ENCODE results near the gene POLG2. TPM values are rescaled to one million over a fixed set of nuclear protein-coding genes. Genes with fewer than 3 reads are reported as not detected.

POLG2 gene
- total and polyA plus RNA-seq, 10 of the 15 experiments (the other 5 are each of a cell fraction or from before 2014, with no cell fraction given), result 10.2 to 27.7 (median 22.2) TPM

- FAIRE-seq (peak; percentile 13), ATAC-seq (no peak), DNase-seq (ENCODE audit: low read depth, low spot score) (no peak)
- Histone ChIP-seq H3K4me2 (ENCODE audit: control insufficient read depth, insufficient read depth) (no peak overlapping the region), H4K20me1 (ENCODE audit: control insufficient read depth, insufficient read depth) (no peaks in the 10 kb centered on the region), H3K4me3 (no peak overlapping the region), H3K79me2 (ENCODE audit: control insufficient read depth, insufficient read depth, low read length) (peaks cover 31% of the 10 kb centered on the region), H3K27ac (ENCODE audit: control insufficient read depth, insufficient read depth) (no peak overlapping the region), H3K4me1 (ENCODE audit: control insufficient read depth, insufficient read depth, low read length) (no peaks in the 10 kb centered on the region; the same call in 1 of the 2 replicates), H2AFZ (ENCODE audit: control insufficient read depth, low read depth, low read length) (no peak overlapping the region), H3K9ac (ENCODE audit: control insufficient read depth, insufficient read depth, low read length) (no peak overlapping the region), H3K9me3 (replicated peaks; ENCODE audit: control insufficient read depth, insufficient read depth, low read length) (no peaks in the 10 kb centered on the region), H3K27me3 (replicated peaks in 1 of 2; ENCODE audit: control insufficient read depth in 2 of 2, insufficient read depth in 2 of 2, low read length in 1 of 2) (no peaks in the 10 kb centered on the region), H3K36me3 (ENCODE audit: control insufficient read depth in 2 of 2, insufficient read depth in 2 of 2, low read length in 1 of 2) (peaks cover 0 to 14% of the 10 kb centered on the region in 2 experiments; a peak in 3 of 4 replicates)
- no TSS peak for BruUV-seq (replicated peaks)
- ChIA-PET SMC1A (ENCODE audit: uncharacterized antibody, unreplicated experiment) (interaction anchor here (0.9 to 4.6 kb wide), 9 partner anchors 9 to 220 kb away, joined by 3 to 121 read pairs (median 4); no protein-coding TSS in a partner anchor), POLR2A (interaction anchor here (0.6 to 1.6 kb wide), 2 partner anchors 13 to 173 kb away, joined by 3 to 7 read pairs; no protein-coding TSS in a partner anchor), RAD21 (ENCODE audit: unreplicated experiment) (interaction anchor here (0.9 to 9.9 kb wide), 7 partner anchors 13 to 171 kb away, joined by 3 to 174 read pairs (median 6); no protein-coding TSS in a partner anchor), CTCF (interaction anchor here (0.8 to 17.7 kb wide), 26 partner anchors 7 to 217 kb away, joined by 3 to 350 read pairs (median 5); partner anchors contain the start of genes CEP95 and DDX5)
- intact Hi-C loops (cut with micrococcal nuclease; ENCODE audit: unreplicated experiment), result loop anchor here (1.0 to 5.0 kb wide), 3 partner anchors 72 to 185 kb away; no protein-coding TSS in a partner anchor
- WGBS (ENCODE audit: insufficient coverage, insufficient replicate concordance, low lambda C conversion rate, missing lambda C conversion rate), result 95% methylated on average over 3 of the region's 3 CpGs
- in situ Hi-C loops (cut with MboI), result loop anchor here (5.0 kb wide), 2 partner anchors 70 to 170 kb away; no protein-coding TSS in a partner anchor
- TF ChIP-seq KLF5 (IDR thresholded peaks at IDR 0.05; ENCODE audit: partially characterized antibody), result no peak
- TF ChIP-seq USF1 (IDR thresholded peaks at IDR 0.05; ENCODE audit: borderline replicate concordance, extremely low read length, insufficient read depth, low read depth, low read length), result no peak
- TF ChIP-seq TARDBP (IDR thresholded peaks at IDR 0.05; ENCODE audit: borderline replicate concordance), result no peak
- TF ChIP-seq, protein P1, sequence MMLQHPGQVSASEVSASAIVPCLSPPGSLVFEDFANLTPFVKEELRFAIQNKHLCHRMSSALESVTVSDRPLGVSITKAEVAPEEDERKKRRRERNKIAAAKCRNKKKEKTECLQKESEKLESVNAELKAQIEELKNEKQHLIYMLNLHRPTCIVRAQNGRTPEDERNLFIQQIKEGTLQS (IDR thresholded peaks at IDR 0.05; ENCODE audit: borderline replicate concordance, extremely low read depth, low read depth, low read length), result no peak
- no peak for TF ChIP-seq MTA3 (IDR thresholded peaks at IDR 0.05; ENCODE audit: borderline replicate concordance, low read length)
- TF ChIP-seq, protein P2, sequence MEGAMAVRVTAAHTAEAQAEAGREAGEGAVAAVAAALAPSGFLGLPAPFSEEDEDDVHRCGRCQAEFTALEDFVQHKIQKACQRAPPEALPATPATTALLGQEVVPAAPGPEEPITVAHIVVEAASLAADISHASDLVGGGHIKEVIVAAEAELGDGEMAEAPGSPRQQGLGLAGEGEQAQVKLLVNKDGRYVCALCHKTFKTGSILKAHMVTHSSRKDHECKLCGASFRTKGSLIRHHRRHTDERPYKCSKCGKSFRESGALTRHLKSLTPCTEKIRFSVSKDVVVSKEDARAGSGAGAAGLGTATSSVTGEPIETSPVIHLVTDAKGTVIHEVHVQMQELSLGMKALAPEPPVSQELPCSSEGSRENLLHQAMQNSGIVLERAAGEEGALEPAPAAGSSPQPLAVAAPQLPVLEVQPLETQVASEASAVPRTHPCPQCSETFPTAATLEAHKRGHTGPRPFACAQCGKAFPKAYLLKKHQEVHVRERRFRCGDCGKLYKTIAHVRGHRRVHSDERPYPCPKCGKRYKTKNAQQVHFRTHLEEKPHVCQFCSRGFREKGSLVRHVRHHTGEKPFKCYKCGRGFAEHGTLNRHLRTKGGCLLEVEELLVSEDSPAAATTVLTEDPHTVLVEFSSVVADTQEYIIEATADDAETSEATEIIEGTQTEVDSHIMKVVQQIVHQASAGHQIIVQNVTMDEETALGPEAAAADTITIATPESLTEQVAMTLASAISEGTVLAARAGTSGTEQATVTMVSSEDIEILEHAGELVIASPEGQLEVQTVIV (IDR thresholded peaks at IDR 0.05; ENCODE audit: borderline replicate concordance, partially characterized antibody), result no peak
- TF ChIP-seq NFYB (IDR thresholded peaks at IDR 0.05; ENCODE audit: insufficient read depth, low read depth, low read length), result no peak
- TF ChIP-seq PML (IDR thresholded peaks at IDR 0.05; ENCODE audit: low read length), result no peak
- TF ChIP-seq, protein P3, sequence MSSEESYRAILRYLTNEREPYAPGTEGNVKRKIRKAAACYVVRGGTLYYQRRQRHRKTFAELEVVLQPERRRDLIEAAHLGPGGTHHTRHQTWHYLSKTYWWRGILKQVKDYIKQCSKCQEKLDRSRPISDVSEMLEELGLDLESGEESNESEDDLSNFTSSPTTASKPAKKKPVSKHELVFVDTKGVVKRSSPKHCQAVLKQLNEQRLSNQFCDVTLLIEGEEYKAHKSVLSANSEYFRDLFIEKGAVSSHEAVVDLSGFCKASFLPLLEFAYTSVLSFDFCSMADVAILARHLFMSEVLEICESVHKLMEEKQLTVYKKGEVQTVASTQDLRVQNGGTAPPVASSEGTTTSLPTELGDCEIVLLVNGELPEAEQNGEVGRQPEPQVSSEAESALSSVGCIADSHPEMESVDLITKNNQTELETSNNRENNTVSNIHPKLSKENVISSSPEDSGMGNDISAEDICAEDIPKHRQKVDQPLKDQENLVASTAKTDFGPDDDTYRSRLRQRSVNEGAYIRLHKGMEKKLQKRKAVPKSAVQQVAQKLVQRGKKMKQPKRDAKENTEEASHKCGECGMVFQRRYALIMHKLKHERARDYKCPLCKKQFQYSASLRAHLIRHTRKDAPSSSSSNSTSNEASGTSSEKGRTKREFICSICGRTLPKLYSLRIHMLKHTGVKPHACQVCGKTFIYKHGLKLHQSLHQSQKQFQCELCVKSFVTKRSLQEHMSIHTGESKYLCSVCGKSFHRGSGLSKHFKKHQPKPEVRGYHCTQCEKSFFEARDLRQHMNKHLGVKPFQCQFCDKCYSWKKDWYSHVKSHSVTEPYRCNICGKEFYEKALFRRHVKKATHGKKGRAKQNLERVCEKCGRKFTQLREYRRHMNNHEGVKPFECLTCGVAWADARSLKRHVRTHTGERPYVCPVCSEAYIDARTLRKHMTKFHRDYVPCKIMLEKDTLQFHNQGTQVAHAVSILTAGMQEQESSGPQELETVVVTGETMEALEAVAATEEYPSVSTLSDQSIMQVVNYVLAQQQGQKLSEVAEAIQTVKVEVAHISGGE (CRISPR knock-in tag; IDR thresholded peaks at IDR 0.05), result no peak
- TF ChIP-seq ZBED1 (IDR thresholded peaks at IDR 0.05; ENCODE audit: borderline replicate concordance), result no peak
- no peak for TF ChIP-seq E2F4 (IDR thresholded peaks at IDR 0.05; ENCODE audit: low read depth, low read length)
- TF ChIP-seq HCFC1 (IDR thresholded peaks at IDR 0.05; ENCODE audit: low read length), result no peak
- TF ChIP-seq KDM1A (IDR thresholded peaks at IDR 0.05; ENCODE audit: borderline replicate concordance), result no peak
- no peak for TF ChIP-seq ZNF274 (IDR thresholded peaks at IDR 0.05; ENCODE audit: insufficient read depth, insufficient read length)
- TF ChIP-seq TCF7 (IDR thresholded peaks at IDR 0.05; ENCODE audit: borderline replicate concordance), result no peak
- no peak for TF ChIP-seq NBN (IDR thresholded peaks at IDR 0.05)
Observed at GRCh38 chr17:64491994-64492393, 4.9 kb downstream of the POLG2 start.

Data from GM12878 (cell line).